ENCODE results near the gene ONECUT2. TPM values are rescaled to one million over a fixed set of nuclear protein-coding genes. Genes with fewer than 3 reads are reported as not detected.

The ONECUT2 gene
- total RNA-seq, 4 donors from 2014 or later = under 0.01 TPM; not detected in 3

DNA sequence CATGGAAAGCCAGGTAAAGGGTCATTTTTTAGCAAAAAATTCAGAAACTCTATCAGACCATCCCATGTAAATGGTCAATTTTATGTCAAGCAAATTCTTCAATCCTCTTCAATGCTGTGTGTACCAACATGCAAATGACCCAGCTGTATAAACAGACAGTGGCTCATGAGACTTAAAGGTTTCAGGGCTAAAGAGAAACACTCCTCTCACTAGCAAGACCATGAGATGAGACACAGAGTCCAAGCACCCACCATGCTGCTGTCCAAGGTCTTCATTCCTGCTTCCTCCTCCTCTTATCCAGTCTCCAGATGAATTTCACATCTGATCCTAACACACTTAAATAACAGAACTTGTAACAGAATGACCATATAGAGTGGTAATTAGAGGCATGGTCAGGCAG lies 30.8 kb upstream of the ONECUT2 start:
- H3K9me3 ChIP-seq = peaks cover 0 to 11% (median 0%) of the 10 kb centered on the region in 4 donors
- TF ChIP-seq EP300 (IDR thresholded peaks at IDR 0.05) (no peak), POLR2A (IDR thresholded peaks at IDR 0.05) (no peak)
- TF ChIP-seq, protein P1, sequence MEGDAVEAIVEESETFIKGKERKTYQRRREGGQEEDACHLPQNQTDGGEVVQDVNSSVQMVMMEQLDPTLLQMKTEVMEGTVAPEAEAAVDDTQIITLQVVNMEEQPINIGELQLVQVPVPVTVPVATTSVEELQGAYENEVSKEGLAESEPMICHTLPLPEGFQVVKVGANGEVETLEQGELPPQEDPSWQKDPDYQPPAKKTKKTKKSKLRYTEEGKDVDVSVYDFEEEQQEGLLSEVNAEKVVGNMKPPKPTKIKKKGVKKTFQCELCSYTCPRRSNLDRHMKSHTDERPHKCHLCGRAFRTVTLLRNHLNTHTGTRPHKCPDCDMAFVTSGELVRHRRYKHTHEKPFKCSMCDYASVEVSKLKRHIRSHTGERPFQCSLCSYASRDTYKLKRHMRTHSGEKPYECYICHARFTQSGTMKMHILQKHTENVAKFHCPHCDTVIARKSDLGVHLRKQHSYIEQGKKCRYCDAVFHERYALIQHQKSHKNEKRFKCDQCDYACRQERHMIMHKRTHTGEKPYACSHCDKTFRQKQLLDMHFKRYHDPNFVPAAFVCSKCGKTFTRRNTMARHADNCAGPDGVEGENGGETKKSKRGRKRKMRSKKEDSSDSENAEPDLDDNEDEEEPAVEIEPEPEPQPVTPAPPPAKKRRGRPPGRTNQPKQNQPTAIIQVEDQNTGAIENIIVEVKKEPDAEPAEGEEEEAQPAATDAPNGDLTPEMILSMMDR (IDR thresholded peaks at IDR 0.05) = no peak
- no peaks in the 10 kb centered on the region for H3K27me3 ChIP-seq
- H3K4me1 ChIP-seq = no peaks in the 10 kb centered on the region
- no peak overlapping the region for H3K4me3 ChIP-seq
- no peak overlapping the region for H3K27ac ChIP-seq
- DNase-seq (ENCODE audit: low spot score in 2 of 2) = no peak
- H3K36me3 ChIP-seq = no peaks in the 10 kb centered on the region

DNA sequence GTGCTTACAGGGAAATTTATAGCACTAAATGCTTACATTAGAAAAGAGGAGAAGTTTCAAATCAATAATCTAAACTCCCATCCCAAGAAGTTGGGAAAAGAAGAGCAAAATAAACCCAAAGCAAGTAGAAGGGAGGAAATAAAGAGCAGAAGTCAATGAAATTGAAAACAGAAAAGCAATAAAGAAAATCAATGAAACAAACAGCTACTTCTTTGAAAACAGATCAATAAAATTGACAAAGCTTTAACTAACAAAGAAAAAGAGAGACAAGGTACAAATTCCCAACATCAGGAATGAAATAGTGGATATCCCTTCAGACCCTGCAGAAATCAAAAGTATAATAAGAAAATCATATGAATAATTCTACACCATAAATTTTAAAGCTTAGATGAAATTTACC lies 25.5 kb upstream of the ONECUT2 start:
- Histone ChIP-seq H3K27me3 (no peaks in the 10 kb centered on the region), H3K4me1 (no peaks in the 10 kb centered on the region), H3K9me3 (peaks cover 0 to 18% (median 0%) of the 10 kb centered on the region in 4 donors), H3K36me3 (no peaks in the 10 kb centered on the region), H3K27ac (no peak overlapping the region), H3K4me3 (no peak overlapping the region)
- no peak for DNase-seq (ENCODE audit: low spot score in 2 of 2)
- TF ChIP-seq, protein P1 (IDR thresholded peaks at IDR 0.05) = no peak
- no peak for TF ChIP-seq EP300 (IDR thresholded peaks at IDR 0.05)

DNA sequence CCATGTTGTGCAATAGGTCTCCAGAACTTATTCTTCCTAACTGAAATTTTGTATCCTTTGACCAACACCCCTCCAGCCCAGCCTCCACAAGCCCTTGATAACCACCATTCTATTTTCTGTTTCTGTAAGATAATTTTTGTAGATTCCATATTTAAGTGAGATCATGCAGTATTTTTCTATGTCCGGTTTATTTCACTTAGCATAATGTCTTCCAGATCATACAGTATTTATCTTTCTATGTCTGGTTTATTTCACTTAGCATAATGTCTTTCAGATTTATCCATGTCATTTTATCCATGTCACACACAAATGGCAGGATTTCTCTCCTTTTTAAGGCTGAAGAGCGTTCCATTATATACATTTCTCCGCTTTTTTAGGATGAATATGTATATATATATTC lies 24.4 kb upstream of the ONECUT2 start:
- H3K36me3 ChIP-seq = no peaks in the 10 kb centered on the region
- DNase-seq (ENCODE audit: low spot score in 2 of 2) = no peak
- 45 to 61% methylated on average over 3 of the region's 3 CpGs for WGBS, 2 donors
- H3K9me3 ChIP-seq = peaks cover 0 to 18% (median 0%) of the 10 kb centered on the region in 4 donors
- H3K27me3 ChIP-seq = no peaks in the 10 kb centered on the region
- TF ChIP-seq POLR2A (IDR thresholded peaks at IDR 0.05) = no peak
- TF ChIP-seq EP300 (IDR thresholded peaks at IDR 0.05) = no peak
- TF ChIP-seq, protein P1 (IDR thresholded peaks at IDR 0.05) = no peak
- no peaks in the 10 kb centered on the region for H3K4me1 ChIP-seq
- H3K4me3 ChIP-seq = no peak overlapping the region
- H3K27ac ChIP-seq = no peak overlapping the region

DNA sequence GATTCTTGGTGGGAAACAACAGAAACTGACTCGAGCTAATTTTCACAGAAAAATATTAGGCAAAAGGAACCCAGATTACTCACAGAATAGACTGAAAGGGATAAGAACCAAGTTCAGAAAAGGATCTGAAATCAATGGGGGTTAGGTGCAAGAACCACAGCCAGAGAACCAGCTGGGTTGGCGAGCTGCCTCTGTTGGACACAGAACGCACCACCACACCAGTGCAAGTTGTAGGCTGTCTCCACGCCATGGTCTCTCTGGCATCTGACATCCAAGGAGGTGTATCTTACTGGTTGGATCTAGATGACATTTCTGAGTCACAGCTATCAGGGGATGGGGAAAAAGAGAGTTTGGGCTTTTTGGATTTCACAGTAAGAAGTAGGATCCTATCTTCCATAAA lies 18.6 kb upstream of the ONECUT2 start:
- Histone ChIP-seq H3K9me3 (peaks cover 0 to 19% (median 0%) of the 10 kb centered on the region in 4 donors), H3K4me1 (no peaks in the 10 kb centered on the region), H3K4me3 (no peak overlapping the region), H3K27me3 (no peaks in the 10 kb centered on the region), H3K36me3 (no peaks in the 10 kb centered on the region), H3K27ac (no peak overlapping the region)
- no peak for DNase-seq (ENCODE audit: low spot score in 2 of 2)
- 75 to 90% methylated on average over 4 of the region's 4 CpGs for WGBS, 2 donors
- TF ChIP-seq, protein P1 (IDR thresholded peaks at IDR 0.05) = no peak
- no peak for TF ChIP-seq EP300 (IDR thresholded peaks at IDR 0.05)
- TF ChIP-seq POLR2A (IDR thresholded peaks at IDR 0.05) = no peak

DNA sequence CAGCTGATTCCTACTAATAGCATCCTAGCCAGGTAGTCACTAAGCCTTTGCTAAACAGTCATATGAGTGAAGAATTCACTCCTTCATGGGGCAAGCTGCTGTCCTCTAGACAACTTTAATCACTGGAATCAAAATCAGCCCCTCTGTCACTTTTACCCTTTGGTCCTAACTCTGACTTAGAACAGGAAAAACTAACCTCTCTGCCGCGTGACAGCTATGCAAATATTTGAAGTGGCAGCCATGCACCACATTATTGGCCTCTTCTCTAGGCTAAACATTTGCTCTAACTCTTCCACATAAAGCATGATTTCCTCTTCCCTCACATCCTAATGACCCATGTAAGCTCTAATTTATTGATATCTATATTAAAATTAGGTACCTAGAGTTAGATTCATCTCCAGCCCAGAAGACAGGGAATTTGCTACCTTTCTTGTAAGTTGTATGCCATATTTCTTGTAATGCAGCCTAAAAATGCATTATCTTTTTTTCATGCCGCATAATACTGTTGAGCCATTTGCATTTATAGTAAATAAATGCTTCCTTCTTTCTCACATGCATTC lies 12.8 kb upstream of the ONECUT2 start:
- Histone ChIP-seq H3K9me3 (peaks cover 0 to 20% (median 0%) of the 10 kb centered on the region in 4 donors), H3K4me1 (peaks cover 0 to under 1% (median 0%) of the 10 kb centered on the region in 4 donors), H3K27me3 (peaks cover 0 to 38% of the 10 kb centered on the region in 2 donors), H3K27ac (no peak overlapping the region), H3K36me3 (no peaks in the 10 kb centered on the region), H3K4me3 (no peak overlapping the region)
- 65 to 71% methylated on average over 3 of the region's 3 CpGs for WGBS, 2 donors
- no peak for TF ChIP-seq EP300 (IDR thresholded peaks at IDR 0.05)
- no peak for TF ChIP-seq POLR2A (IDR thresholded peaks at IDR 0.05)
- TF ChIP-seq, protein P1 (IDR thresholded peaks at IDR 0.05) = no peak
- no peak for DNase-seq (ENCODE audit: low spot score in 2 of 2)

All from tibial nerve (tissue), 4 donors.